ENCODE data around the gene LRBA. TPM values are rescaled to one million over a fixed set of nuclear protein-coding genes. Genes with fewer than 3 reads are reported as not detected.

Gene LRBA
- total RNA-seq, 1 experiment from 2014 or later: 14.4 TPM

DNA sequence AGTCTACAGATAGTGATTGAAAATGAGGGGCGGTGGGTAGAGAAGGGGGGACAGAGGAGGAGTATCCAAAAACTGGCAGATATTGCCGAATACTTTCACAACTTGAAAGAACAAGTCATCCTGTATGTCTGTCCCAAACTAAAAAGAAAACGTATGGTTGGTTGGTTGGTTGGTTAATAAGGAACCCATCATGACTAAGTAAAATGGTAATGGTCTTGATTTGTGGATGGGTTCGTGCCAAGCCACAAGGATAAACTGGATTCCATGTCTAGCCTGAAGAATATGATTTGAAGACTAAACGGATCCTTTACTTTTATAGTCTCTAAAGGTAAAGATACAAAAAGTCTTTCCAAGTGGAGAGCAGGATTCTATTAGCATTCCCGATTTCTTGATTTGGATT is 728.4 kb downstream of the LRBA start:
- H3K27ac ChIP-seq: no peak overlapping the region
- H3K9me3 ChIP-seq (replicated peaks): no peaks in the 10 kb centered on the region
- no peaks in the 10 kb centered on the region for H3K27me3 ChIP-seq (replicated peaks)
- DNase-seq (ENCODE audit: low read depth in 1 of 2, low spot score in 2 of 2): no peak
- H3K4me3 ChIP-seq: no peak overlapping the region
- no peaks in the 10 kb centered on the region for H3K36me3 ChIP-seq
- H3K4me1 ChIP-seq (replicated peaks): peaks cover 15% of the 10 kb centered on the region

DNA sequence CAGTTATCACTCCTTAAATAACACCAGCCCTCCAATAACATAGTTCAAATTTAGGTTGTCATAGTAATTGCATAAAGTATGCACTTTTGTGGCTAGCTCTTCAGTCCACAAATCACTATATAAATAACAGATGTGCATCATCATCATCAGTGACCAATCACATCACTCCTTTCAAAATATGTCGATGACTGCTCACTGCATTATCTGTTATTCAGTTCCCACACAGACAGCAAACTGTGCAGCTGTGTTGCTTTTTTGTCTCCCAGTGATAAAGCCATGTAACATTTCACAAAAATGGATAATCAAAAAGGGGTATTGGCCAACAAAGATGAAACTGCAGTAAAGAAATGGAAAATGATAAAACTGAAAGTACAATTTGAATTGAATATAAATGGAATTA is 731.4 kb downstream of the LRBA start:
- Histone ChIP-seq H3K4me1 (replicated peaks) (peaks cover 39% of the 10 kb centered on the region), H3K27ac (peak overlapping the region; percentile 82), H3K27me3 (replicated peaks) (no peaks in the 10 kb centered on the region), H3K9me3 (replicated peaks) (no peaks in the 10 kb centered on the region), H3K4me3 (no peak overlapping the region), H3K36me3 (no peaks in the 10 kb centered on the region)
- DNase-seq (ENCODE audit: low read depth in 1 of 2, low spot score in 2 of 2): peak in 1 of 2 experiments; percentile 80

DNA sequence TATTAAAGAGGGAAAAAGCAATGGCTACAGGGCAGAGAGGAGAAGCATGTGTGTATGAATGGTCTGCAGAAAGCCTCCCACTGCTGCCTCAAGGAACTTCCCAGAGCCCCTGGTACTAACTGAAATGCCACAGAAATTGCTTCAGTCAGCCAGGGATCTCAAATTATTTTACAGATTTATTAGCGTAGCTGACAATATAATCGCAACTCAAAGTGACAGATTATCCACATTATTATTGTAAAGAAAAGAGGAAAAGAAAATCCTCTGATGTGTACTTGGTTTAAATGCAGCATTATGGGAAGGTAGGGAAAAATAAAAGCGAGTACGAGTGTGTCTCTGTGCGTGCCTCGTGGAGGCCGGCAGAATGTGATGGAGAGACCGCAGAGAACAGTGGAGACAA is 734.1 kb downstream of the LRBA start:
- Histone ChIP-seq H3K27ac (peak overlapping the region; percentile 48), H3K4me3 (no peak overlapping the region), H3K27me3 (replicated peaks) (no peaks in the 10 kb centered on the region), H3K4me1 (replicated peaks) (peaks cover 39% of the 10 kb centered on the region), H3K36me3 (no peaks in the 10 kb centered on the region), H3K9me3 (replicated peaks) (no peaks in the 10 kb centered on the region)
- no peak for DNase-seq (ENCODE audit: low read depth in 1 of 2, low spot score in 2 of 2)

DNA sequence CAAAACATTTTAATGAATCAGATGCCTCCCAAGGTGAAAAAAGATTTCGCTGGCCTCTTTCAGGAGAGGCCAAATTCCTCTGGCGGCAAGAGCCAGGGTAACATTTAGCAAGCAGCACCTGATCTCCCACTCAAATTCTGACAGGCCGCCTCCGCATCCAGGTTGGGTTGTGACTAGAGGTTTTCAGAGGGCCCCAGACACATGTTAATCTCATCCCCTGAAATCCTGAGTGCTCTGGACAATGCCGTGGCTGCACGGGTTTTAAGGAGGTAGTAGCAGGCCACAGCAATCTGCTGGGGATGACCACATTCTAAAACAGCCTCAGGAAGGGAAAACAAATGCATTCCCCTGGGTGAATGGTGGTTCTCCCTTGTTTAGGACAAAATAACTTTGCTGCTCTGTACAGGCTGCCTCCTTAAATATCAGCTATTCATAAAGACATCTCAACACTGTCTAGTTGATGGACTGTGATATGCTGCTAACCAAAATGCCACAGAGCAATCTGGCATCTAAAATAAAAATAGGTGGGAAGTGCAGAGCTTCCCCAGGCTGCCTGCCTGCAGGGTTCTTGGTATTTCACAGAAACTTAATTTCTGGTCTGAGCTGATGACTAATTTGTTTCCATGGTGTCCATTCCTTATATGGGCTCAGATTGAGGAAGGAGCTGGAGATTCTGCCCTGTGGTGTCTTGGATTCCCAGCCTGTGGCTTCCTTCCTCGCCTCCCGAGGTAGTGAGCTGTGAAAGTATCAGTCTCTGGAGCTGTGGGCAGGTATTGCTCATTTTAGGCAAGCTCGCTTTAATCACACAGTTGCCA is 734.8 kb downstream of the LRBA start:
- no peaks in the 10 kb centered on the region for H3K27me3 ChIP-seq (replicated peaks)
- peak overlapping the region; percentile 48 for H3K27ac ChIP-seq
- peak; percentile 57 to 71 for DNase-seq (ENCODE audit: low read depth in 1 of 2, low spot score in 2 of 2)
- no peak overlapping the region for H3K4me3 ChIP-seq
- peaks cover 39% of the 10 kb centered on the region for H3K4me1 ChIP-seq (replicated peaks)
- H3K36me3 ChIP-seq: no peaks in the 10 kb centered on the region
- no peaks in the 10 kb centered on the region for H3K9me3 ChIP-seq (replicated peaks)

DNA sequence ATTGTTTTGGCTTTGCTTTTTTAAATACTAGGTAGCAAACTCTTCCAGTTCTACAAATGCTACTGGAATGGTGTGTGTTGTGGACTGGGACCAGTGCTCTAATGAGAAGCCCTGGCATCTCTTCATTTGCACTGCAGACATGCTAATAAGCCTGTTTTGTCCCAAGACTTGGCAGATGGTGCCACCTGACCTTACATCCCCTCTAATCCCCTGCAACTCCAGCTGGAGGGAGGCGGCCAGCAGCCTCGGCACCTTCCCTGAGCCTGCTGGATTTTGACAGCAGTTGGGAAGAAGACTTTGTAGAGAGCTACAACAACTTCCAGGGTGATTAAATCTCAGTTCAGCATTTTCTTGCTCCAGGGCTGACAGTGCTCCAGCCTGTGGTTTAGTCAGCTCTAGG is 736.9 kb downstream of the LRBA start:
- peaks cover 29% of the 10 kb centered on the region for H3K4me1 ChIP-seq (replicated peaks)
- no peaks in the 10 kb centered on the region for H3K36me3 ChIP-seq
- no peaks in the 10 kb centered on the region for H3K27me3 ChIP-seq (replicated peaks)
- H3K4me3 ChIP-seq: no peak overlapping the region
- DNase-seq (ENCODE audit: low read depth in 1 of 2, low spot score in 2 of 2): no peak
- H3K9me3 ChIP-seq (replicated peaks): no peaks in the 10 kb centered on the region
- H3K27ac ChIP-seq: no peak overlapping the region

DNA sequence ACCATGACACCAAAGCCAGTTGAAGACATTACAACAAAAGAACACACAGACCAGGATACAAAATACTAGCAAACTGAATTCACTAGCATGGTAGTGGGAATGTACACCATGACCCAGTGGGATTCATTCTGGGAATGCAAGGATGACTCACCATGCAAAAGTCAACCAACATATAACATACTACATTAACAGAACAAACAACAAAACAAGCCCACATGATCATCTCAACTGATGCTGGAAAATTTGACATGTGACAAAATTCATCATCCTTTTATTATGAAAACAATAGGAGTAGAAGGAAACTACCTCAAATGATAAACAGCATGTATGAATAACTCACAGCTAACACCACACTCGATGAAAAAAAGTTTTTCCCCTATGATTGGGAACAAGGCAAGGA is 746.6 kb downstream of the LRBA start:
- Histone ChIP-seq H3K36me3 (no peaks in the 10 kb centered on the region; the same call in 1 of the 2 replicates), H3K4me1 (replicated peaks) (peaks cover 33% of the 10 kb centered on the region), H3K9me3 (replicated peaks) (no peaks in the 10 kb centered on the region; the same call in 1 of the 2 replicates), H3K27ac (0 out of 2 replicates have a peak overlapping the region, but pooled peaks have one; percentile 18), H3K4me3 (no peak overlapping the region), H3K27me3 (replicated peaks) (no peaks in the 10 kb centered on the region)
- peak in 1 of 2 experiments; percentile 24 for DNase-seq (ENCODE audit: low read depth in 1 of 2, low spot score in 2 of 2)

DNA sequence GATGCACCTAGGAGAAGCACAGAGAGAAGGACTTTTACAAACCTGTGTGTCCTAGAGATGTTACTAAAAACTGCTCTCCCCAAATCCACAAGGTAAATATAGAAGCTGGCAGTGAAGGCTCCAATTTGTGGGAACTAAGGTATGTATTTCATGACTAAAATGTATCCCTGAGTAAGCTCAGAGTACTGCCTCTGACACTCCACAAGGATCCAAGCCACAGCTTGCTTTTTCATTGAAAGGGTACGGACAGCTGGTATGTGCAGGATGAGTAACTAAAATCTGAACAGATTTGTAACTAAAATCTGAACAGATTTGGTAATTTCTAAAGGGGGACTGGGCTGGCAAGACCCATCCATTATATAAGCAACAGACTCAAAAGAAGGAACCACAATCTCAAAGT is 749.3 kb downstream of the LRBA start:
- no peaks in the 10 kb centered on the region; the same call in 1 of the 2 replicates for H3K36me3 ChIP-seq
- no peak for DNase-seq (ENCODE audit: low read depth in 1 of 2, low spot score in 2 of 2)
- no peaks in the 10 kb centered on the region for H3K27me3 ChIP-seq (replicated peaks)
- H3K4me1 ChIP-seq (replicated peaks): peaks cover 33% of the 10 kb centered on the region
- H3K4me3 ChIP-seq: no peak overlapping the region
- no peak overlapping the region for H3K27ac ChIP-seq
- H3K9me3 ChIP-seq (replicated peaks): no peaks in the 10 kb centered on the region; the same call in 1 of the 2 replicates

DNA sequence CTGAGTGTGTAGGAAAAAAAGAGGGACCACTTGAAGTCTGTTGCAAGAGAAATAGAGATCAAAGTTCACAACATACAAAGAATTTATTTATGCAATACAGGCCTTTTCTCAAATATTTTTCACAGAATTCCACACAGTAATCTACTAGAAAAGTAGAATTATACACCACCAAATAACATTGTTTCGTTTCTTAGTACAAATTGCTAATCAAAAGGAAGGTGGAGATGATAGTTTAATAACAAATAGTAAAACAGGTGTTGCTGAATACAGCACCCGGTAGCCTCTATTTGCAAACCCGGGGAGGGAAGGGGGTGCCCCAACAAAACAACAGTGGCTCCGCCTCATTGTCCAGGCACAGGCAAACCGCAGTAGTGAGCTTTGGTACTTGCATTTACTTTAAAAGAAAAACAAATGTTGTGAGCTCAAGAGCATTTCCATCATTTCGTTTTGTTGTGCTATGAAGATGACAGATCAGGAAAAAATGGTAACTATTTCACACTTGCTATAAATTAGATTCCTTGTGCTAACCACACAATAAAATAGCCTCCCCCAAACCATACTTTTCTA is 750.4 kb downstream of the LRBA start:
- H3K27ac ChIP-seq: no peak overlapping the region

DNA sequence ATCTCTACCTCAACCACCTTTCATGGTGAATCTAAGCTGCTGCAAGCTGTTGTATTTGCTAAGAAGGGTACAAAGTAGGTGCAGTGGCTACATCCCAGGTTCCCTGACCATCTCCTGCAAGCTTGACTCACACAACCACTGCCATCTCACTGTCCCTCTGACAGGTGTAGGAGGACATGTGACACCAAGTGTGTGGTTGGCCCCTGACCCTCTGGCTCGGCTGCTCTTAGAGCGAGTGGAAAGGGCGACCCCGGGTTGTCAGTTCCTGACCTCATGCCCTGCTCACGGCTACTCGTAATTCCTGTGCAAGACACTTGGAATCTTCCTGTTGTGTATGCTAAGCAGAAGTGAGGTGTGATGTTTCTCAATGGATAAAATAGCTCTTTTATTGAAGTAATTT is 752.5 kb downstream of the LRBA start:
- Histone ChIP-seq H3K36me3 (no peaks in the 10 kb centered on the region; the same call in none of the 2 replicates), H3K27ac (no peak overlapping the region), H3K4me3 (no peak overlapping the region), H3K9me3 (replicated peaks) (no peaks in the 10 kb centered on the region; the same call in 1 of the 2 replicates), H3K4me1 (replicated peaks) (peaks cover 22% of the 10 kb centered on the region), H3K27me3 (replicated peaks) (no peaks in the 10 kb centered on the region)
- no peak for DNase-seq (ENCODE audit: low read depth in 1 of 2, low spot score in 2 of 2)

More for the DNA sequence above, 750.4 kb downstream of the LRBA start:
- no peaks in the 10 kb centered on the region for H3K27me3 ChIP-seq (replicated peaks)
- no peaks in the 10 kb centered on the region; the same call in 1 of the 2 replicates for H3K9me3 ChIP-seq (replicated peaks)
- H3K36me3 ChIP-seq: no peaks in the 10 kb centered on the region; the same call in none of the 2 replicates
- no peak overlapping the region for H3K4me3 ChIP-seq
- peak in 1 of 2 experiments; percentile 54 for DNase-seq (ENCODE audit: low read depth in 1 of 2, low spot score in 2 of 2)
- H3K4me1 ChIP-seq (replicated peaks): peaks cover 33% of the 10 kb centered on the region

DNA sequence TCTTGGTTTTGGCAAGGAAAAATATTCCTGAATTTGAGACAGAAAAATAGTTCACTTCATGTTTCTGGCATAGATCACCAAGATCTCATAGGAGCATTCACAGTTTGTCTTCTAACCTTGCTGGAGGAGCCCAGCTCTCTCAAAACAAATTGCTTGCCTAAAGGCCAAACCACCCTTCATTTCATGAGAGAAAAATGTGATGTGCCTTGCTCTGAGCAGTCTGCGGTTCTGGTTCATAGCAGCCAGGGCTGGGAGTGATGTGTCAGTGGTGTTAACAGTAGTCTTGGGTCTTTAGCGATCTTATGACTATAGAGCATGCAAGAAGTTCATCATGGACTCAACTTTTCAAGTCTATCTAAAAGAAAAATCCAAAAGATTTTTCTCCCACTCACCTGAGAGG is 753.5 kb downstream of the LRBA start:
- no peaks in the 10 kb centered on the region; the same call in none of the 2 replicates for H3K36me3 ChIP-seq
- no peak overlapping the region for H3K27ac ChIP-seq
- no peak for DNase-seq (ENCODE audit: low read depth in 1 of 2, low spot score in 2 of 2)
- H3K4me3 ChIP-seq: no peak overlapping the region
- no peaks in the 10 kb centered on the region for H3K27me3 ChIP-seq (replicated peaks)
- no peaks in the 10 kb centered on the region; the same call in 1 of the 2 replicates for H3K9me3 ChIP-seq (replicated peaks)
- H3K4me1 ChIP-seq (replicated peaks): peaks cover 17% of the 10 kb centered on the region

DNA sequence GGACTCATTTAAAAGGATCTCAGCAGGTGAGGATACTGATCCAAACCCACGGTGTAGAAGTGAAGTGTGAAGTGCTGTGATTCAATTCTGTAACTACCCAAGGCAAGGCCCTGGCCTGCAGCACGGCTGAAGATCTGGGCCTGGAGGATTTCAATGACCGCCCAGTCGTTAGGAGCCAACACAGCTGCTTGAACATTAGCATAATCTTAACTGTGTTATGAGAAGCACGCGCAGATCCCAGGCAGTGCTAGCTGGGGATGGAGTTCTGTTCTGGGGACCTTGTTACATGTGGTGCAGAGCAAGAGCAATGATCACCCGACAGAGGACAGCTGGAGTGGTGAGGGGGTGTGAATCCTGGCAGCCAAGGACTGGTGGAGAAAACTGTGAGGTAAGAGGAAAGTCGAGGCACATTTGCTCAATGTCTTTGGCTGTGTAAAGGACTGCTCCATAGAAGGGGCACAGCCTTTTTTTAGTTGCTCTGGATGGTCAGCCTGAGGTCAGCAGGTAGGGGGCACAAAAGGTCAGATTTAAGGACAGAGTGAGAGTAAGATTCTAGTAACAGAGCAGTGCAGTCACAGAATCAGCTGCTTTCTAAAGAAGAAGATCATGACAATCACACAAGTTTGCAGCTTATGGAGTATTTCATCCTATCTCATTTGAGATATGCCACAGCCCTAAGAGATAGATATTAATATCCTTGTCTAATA is 755.1 kb downstream of the LRBA start:
- no peaks in the 10 kb centered on the region; the same call in none of the 2 replicates for H3K36me3 ChIP-seq
- no peak for DNase-seq (ENCODE audit: low read depth in 1 of 2, low spot score in 2 of 2)
- H3K27ac ChIP-seq: no peak overlapping the region
- H3K4me1 ChIP-seq (replicated peaks): peaks cover 10% of the 10 kb centered on the region
- no peak overlapping the region for H3K4me3 ChIP-seq
- H3K9me3 ChIP-seq (replicated peaks): no peaks in the 10 kb centered on the region
- H3K27me3 ChIP-seq (replicated peaks): no peaks in the 10 kb centered on the region

DNA sequence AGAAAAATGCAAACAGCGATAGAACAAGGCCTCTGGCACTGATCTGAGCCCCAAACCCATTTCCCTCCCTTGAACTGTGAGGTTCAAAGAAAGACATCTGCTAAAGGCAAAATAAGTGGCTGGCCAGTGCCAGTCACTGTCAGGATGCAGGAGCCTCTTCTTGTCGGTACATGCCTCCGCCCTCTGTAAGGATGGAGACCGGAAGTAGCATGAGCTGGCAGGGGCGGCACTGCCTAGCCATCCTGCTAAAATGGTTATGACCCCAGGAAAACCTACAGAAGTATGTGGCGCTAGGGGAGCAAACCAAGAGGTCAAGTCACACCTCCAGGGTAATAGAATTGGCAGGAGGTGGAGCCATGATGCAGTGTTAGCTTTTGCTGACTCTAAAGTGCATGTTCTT is 756.5 kb downstream of the LRBA start:
- no peak overlapping the region for H3K27ac ChIP-seq

DNA sequence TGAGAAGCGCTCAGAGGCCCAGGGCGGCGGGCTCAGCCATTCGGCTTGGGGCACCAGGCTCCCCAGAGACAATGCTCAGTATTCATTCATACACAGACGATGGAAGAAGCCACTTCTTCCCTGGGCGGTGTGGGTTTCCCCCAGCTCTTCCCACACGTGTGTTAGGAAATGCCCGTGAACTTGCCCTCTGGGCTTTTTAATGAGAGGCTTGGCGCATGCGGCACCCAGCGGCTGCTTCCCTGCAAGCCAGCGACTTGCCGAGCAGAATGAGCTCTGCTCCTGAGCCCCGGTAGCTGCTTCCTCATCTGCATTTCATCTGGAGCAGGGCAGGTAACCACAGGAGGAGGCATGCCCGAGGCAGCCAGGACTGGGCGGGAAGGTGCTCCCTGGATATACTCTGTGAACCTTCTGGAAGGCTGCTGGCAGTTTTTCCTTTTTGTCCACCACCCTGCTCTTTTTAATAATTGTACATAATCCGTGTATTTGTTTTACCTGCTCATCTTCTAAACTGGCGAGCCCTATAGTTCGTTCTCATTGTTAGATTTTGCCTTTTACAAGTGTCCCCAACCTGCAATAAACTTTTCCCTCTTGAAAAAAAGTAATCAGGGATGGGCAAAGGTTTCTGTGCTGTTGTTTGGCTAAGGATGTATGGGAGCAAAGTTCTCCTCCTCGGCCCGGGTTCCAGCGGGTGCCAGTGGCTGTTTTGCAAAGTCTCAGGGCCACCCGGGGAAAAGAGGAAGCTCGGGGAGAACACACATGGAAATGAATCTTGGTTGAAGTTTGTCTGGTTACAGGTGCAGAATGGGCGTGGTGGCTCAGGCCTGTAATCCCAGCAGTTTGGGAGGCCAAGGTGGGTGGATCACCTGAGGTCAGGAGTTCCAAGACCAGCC is 758.0 kb downstream of the LRBA start:
- no peaks in the 10 kb centered on the region; the same call in none of the 2 replicates for H3K36me3 ChIP-seq
- no peaks in the 10 kb centered on the region for H3K9me3 ChIP-seq (replicated peaks)
- no peak overlapping the region for H3K27ac ChIP-seq
- H3K4me3 ChIP-seq: no peak overlapping the region
- H3K27me3 ChIP-seq (replicated peaks): no peaks in the 10 kb centered on the region
- H3K4me1 ChIP-seq (replicated peaks): no peaks in the 10 kb centered on the region
- DNase-seq (ENCODE audit: low read depth in 1 of 2, low spot score in 2 of 2): no peak

More for the DNA sequence above, 756.5 kb downstream of the LRBA start:
- Histone ChIP-seq H3K9me3 (replicated peaks) (no peaks in the 10 kb centered on the region), H3K4me1 (replicated peaks) (no peaks in the 10 kb centered on the region), H3K36me3 (no peaks in the 10 kb centered on the region; the same call in none of the 2 replicates), H3K4me3 (no peak overlapping the region), H3K27me3 (replicated peaks) (no peaks in the 10 kb centered on the region)
- no peak for DNase-seq (ENCODE audit: low read depth in 1 of 2, low spot score in 2 of 2)
